ENCODE data around the gene PANK1.

DNA sequence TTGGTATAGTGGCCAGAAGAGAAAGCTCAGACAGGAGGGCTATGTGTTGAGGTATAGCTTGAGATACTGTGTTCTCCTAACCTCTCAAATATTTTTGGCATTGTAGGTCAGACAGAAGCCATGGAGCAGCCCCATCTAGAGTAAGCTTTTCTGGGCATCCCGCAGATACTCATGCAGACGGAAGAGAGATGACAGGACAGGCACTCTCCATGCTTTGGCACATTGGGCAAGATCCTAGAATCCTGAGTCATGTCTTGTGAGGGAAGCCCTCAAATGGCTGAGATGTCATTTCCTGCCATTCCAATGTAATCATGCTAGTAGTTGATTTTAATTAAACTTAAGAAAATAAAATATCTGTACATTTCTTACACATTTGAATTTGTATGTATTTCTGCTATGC is 39.6 kb upstream of the PANK1 start:
- TF ChIP-seq, protein P1, sequence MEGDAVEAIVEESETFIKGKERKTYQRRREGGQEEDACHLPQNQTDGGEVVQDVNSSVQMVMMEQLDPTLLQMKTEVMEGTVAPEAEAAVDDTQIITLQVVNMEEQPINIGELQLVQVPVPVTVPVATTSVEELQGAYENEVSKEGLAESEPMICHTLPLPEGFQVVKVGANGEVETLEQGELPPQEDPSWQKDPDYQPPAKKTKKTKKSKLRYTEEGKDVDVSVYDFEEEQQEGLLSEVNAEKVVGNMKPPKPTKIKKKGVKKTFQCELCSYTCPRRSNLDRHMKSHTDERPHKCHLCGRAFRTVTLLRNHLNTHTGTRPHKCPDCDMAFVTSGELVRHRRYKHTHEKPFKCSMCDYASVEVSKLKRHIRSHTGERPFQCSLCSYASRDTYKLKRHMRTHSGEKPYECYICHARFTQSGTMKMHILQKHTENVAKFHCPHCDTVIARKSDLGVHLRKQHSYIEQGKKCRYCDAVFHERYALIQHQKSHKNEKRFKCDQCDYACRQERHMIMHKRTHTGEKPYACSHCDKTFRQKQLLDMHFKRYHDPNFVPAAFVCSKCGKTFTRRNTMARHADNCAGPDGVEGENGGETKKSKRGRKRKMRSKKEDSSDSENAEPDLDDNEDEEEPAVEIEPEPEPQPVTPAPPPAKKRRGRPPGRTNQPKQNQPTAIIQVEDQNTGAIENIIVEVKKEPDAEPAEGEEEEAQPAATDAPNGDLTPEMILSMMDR (IDR thresholded peaks at IDR 0.05): no peak
- TF ChIP-seq EP300 (IDR thresholded peaks at IDR 0.05): no peak
- TF ChIP-seq POLR2A (IDR thresholded peaks at IDR 0.05; ENCODE audit: low read depth): no peak
- no peak for TF ChIP-seq POLR2AphosphoS5 (IDR thresholded peaks at IDR 0.05)

Measured in esophagus muscularis mucosa (tissue), 4 donors.